Loucy (cell line): ENCODE data around the gene TEDC2.

Source experiments
- CTCF ChIP-seq: fragments of 200-600 bp; sonication (generic); conservative IDR thresholded peaks from 2 replicates; pipeline ENCODE4 v1.5.1; 2014; ENCODE audit warnings: mild to moderate bottlenecking, antibody characterized with exemption, low read length
- EZH2phosphoT487 ChIP-seq: fragments of 200-600 bp; IDR thresholded peaks from 2 replicates; pipeline ENCODE4 v1.6.1; 2018; ENCODE audit warnings: antibody characterized with exemption, mild to moderate bottlenecking, moderate library complexity, borderline replicate concordance

GRCh38 chr16:2486645-2487516 lies 27.0 kb downstream of the TEDC2 start:
- TF ChIP-seq CTCF = no peak
- TF ChIP-seq EZH2phosphoT487 = no peak
